GM12892 (cell line): ENCODE results near the gene TMEM109.
A peak's percentile ranks its signal among the peaks of the same experiment; 100 is the strongest.
"Not testable (repeated sequence)": the region's sequence is repeated elsewhere in the genome, so short reads cannot be mapped to it uniquely, and the experiment has no call there.

ENCODE experiments used
- DNase-seq: peaks from one replicate; pipeline ENCODE4 v3.0.0; 2011; ENCODE audit not compliant: insufficient read length
- FAIRE-seq: peaks from 2 replicates; lab custom pipeline; 2011; peaks lifted over from hg19 to GRCh38; lab: Jason Lieb, UNC
- POLR2A ChIP-seq: IDR thresholded peaks from 2 replicates; pipeline ENCODE4 v1.6.1; 2011; ENCODE audit warnings: low read depth, low read length, control low read depth
- POLR2AphosphoS5 ChIP-seq: IDR thresholded peaks from 2 replicates; pipeline ENCODE4 v1.6.1; 2011; ENCODE audit warnings: low read depth, low read length, control low read depth
- TAF1 ChIP-seq: IDR thresholded peaks from 2 replicates; pipeline ENCODE4 v1.6.1; 2011; ENCODE audit warnings: low read depth, mild to moderate bottlenecking, control low read depth, low read length, borderline replicate concordance

TMEM109 gene

DNA sequence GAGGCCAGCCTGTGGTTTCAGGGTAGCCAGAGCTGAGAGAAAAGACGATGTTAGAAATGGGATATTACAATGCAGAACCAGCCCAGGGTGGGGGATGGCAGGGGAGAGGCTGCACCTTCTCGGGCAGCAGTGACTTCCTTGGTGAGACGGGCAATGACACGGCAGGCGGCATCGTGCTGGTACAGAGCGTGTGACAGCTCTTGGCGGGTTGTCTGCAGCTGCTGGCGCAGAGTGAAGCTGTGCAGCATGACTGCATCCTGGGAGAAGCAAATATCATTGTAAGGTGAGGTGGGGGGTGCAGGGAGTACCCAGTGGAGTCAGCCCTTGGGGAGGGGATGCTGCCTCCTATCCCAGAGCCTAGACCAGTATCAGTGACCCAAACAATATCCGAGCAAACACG, 11.3 kb upstream of the TMEM109 start:
- FAIRE-seq (no peak), DNase-seq (no peak)
- TF ChIP-seq POLR2A (no peak; the same call in 1 of the 2 replicates), POLR2AphosphoS5 (no peak), TAF1 (no peak)

DNA sequence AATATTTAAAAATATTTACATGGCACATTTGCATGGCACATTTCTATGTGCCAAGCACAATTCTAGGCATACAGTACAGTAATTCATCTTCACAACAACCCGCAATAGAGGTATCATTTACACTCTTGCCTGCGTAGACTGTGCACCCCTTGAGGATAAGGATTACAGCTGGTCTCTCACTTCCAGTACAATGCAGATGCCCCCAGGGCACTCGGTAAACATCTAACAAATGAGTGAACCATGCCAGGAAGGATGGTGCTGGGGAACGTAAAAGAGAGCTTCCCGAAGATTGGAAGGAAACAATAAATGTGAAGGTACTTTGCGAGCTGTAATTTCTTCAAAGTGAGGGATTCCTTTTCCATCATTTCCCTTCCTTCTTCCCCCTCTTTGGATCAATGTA, 8.9 kb upstream of the TMEM109 start:
- DNase-seq (no peak), FAIRE-seq (peak; percentile 5)

DNA sequence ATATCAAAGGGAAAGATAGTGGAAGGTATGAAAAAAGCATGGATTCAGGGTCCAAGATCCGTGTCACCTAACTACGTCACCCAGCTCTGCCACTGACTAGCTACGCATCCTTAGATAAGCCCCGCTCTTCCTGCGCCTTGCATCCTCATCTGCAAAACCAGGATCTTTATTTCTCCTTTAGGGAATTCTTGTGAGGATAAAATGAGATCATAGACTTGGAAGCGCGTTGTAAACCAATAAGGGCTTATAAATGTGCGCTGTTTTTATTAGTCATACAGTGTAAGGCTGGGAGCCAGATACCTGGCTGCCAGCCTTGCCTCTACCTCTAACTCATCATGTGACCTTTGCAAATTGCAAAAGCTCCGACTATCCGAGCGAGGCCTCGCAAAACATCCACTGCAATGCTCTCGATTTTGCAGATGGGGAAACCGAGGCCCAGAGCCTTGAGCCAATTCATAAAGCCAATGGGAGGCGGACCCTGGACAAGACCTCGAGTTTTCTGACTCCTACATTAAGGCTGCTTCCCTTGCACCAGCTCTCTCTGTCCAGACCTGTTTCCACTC, 8.3 kb upstream of the TMEM109 start:
- no peak for TF ChIP-seq POLR2AphosphoS5
- no peak for TF ChIP-seq TAF1
- no peak for TF ChIP-seq POLR2A
- FAIRE-seq, result no peak
- no peak for DNase-seq

More for the DNA sequence above, 8.9 kb upstream of the TMEM109 start:
- TF ChIP-seq TAF1, result no peak
- no peak for TF ChIP-seq POLR2A
- no peak for TF ChIP-seq POLR2AphosphoS5

DNA sequence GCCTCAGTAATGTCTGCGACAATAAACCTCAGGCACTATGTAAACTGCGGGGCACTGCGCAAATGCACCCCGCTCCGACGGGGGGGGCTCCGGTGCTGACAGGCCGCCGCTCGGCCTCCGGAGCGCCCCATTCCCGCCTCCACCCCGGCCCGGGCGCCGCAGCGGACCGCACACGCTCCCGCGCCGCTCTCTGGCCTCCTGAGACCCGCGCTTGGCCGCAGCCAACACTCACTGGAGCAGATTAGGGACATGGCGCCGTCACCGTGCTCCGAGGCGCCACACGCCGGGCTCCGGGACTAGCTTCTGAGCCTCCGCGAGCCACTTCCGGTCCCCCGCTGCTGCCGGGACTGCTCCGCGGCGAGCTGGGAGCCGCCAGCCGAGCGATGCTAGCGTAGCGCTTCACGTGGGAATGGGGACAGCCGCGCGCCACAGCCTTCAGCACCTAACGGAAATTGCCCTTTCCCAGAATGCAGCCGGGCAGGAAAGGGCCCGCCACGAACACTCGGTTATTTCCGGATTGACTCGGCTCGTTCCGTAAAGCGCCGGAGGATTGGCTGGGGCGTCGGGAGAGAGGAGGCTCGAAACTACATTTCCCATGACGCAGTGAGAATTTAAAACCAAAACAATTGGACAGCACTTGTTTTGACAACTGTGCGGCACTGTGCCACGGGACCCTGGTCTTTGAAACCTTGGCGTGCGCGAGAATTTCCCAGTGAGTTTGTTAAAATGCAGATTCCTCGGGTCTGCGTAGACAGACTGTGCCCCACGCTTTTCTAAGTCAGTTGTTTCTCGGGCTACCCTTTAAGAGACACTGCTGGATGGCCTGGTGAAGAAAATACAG, 7.6 kb upstream of the TMEM109 start, which contains the start of gene PRPF19:
PRPF19 (minus strand) TSS at position 454 of the 841 bp plus-strand sequence; CDS start at position 251, 203 bp downstream.
- peak; percentile 89 for DNase-seq
- TF ChIP-seq POLR2A, result peak; percentile 95
- peak; percentile 91 for TF ChIP-seq POLR2AphosphoS5
- TF ChIP-seq TAF1, result peak; percentile 89
- FAIRE-seq, result peak; percentile 96

DNA sequence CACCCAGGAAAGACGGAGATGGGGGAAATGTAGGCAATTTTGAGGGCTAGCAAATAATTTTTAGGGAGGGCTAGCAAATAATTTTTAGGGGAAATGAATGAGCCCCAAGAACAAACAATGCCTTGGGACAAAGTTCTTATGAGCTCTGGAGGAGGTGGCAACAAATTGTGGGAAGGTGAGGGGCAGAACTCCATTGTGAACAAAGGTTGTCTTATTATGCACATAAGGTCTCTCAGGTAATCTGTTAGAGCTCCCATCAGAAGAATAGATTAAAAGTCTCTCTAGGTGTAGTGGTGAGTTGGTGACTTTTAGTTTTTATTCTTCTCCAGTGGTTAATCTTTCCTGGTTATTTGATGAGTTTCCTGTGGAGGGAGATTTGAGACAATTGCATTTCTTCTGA, 5.2 kb upstream of the TMEM109 start:
- DNase-seq, result no peak
- TF ChIP-seq POLR2AphosphoS5, result no peak
- TF ChIP-seq TAF1, result no peak
- no peak for TF ChIP-seq POLR2A
- no peak for FAIRE-seq

DNA sequence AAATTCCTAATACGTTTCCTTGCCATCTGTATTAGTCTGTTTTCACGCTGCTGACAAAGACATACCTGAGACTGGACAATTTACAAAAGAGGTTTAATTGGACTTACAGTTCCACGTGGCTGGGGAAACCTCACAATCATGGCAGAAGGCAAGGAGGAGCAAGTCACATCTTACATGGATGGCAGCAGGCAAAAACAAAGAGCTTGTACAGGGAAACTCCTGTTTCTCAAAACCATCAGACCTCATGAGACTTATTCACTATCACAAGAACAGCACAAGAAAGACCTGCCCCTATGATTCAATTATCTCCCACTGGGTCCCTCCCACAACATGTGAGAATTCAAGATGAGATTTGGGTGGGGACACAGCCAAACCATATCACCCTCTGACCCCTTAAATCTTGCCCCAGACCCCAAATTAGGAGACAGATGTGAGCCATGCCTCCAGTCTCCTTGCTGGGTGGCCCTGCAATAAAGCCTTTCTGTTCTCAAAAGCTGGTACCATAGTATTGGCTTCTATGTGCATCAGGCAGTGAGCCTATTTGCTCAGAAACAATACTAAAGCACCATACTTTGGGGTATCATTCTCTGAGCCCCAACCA, 4.2 kb upstream of the TMEM109 start:
- not testable (repeated sequence) for FAIRE-seq, DNase-seq

DNA sequence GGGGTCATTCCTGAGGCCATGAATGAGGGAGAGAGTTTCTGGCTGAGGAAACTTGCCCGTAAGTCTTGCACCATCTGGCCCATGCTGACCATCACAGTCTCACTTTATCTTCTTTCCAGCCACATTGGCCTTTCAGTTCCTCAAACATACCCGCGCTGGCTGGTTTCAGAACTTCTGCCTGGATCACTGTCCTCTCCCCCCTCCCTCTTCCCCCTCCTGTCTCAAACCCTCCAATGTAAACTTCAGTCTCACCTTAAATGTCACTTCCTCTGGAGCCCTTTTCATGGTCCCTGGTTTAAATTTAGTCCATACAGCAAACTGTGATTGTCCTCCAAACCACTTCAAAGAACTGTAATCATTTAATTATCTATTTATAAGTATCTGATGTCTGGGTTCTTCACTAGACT, 3.7 kb upstream of the TMEM109 start:
- FAIRE-seq (peak; percentile 97), DNase-seq (no peak)
- no peak for TF ChIP-seq POLR2A
- peak; percentile 69; the same call in 1 of the 2 replicates for TF ChIP-seq POLR2AphosphoS5

DNA sequence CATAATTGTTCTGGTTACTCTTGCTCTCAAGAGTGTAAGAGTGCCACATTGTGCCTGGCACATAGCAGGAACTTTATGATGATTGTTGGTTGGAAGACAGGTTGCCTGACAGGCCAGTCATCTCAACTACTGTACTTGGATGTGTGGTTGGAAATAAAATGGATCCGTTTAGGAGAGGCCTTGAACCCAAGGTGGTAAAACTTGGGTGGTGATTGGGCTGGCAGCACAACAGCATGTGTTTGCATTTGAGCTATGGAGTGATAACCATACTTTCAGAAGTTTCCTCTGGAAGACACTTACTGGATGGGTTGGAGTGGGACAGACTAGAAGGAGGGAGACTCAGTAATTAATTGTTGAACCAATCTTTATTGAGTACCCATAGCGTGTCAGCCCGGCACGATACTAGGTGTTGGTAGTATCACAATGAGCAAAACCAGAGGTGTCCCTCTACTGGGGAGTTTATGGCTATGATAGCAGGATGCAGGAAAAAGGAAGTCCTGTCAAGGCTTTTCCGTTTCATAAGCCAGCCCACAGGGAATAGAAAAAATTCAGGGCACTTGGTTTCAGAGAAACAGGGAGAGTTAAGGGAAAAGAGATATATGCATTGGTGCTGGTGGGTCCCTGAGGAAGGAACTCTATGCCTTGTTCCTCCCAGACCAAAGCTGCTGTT, 3.1 kb upstream of the TMEM109 start:
- no peak for DNase-seq
- no peak for TF ChIP-seq TAF1
- no peak for TF ChIP-seq POLR2AphosphoS5
- no peak for TF ChIP-seq POLR2A
- FAIRE-seq, result no peak

DNA sequence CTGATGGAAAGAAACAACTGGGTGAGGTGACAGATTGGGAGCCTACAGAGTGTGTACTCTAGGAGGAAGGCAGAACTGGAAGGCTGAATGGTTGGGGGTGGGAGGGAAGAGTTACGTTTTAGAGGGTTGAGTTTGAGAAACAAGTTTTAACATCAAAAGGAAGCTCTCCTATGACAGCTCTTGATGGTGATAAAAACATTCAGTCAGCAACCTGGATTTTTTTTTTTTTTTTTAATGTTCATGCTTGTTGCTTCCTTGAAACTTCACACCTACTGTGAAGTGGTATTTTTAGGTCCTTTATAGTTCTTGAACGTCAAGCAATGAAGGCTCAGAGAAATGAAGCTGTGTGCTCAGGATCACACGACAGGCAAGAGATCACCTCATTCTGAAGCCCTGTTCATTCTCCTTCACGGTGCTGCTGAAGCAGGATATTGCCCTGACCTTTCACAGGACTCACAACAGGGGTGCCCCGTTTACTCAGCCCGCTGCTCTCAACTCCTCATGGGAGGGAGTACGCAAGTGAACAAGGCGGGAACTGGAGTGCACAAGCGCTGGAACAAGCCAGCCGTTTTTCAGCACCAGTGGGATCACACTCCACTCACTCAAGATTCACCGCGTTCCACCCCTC, 1.6 kb upstream of the TMEM109 start:
- peak; percentile 51 for FAIRE-seq
- TF ChIP-seq TAF1, result no peak
- no peak for TF ChIP-seq POLR2AphosphoS5
- no peak for TF ChIP-seq POLR2A
- no peak for DNase-seq

DNA sequence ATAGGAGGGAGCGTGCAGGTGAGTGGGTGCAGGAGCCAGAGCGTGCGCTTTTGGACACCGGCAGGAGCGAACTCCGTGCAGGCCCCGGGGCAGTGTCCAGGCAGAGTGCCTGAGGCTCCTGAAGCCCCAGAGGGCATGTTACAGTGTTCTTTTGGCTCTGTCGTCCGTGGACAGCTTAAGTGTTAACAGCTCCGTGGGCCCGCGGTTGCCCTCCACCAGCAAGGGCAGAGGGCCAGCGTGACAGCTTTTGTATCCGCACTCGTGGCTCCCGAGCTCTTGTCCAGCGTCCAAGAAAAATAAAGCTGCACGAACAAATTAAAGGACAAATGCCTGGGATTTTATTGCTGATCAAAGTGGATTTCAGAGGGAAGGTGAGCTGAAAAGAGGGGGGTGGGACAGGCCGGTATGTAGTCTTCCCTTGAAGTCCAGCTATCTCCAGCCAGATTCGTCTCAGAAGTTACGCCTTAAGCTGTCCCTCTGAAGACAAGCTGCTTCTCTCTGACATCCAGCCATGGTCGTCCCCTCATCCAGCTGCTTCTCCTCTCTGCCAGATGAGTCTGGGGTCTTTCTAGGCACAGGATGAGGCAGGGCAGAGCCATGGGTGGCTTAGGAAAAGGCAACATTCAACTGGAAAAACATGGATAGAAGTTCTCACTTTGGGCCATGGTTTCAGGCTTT, 968 bp upstream of the TMEM109 start:
- DNase-seq, result no peak
- no peak for FAIRE-seq
- TF ChIP-seq TAF1, result no peak
- no peak for TF ChIP-seq POLR2AphosphoS5
- no peak for TF ChIP-seq POLR2A

DNA sequence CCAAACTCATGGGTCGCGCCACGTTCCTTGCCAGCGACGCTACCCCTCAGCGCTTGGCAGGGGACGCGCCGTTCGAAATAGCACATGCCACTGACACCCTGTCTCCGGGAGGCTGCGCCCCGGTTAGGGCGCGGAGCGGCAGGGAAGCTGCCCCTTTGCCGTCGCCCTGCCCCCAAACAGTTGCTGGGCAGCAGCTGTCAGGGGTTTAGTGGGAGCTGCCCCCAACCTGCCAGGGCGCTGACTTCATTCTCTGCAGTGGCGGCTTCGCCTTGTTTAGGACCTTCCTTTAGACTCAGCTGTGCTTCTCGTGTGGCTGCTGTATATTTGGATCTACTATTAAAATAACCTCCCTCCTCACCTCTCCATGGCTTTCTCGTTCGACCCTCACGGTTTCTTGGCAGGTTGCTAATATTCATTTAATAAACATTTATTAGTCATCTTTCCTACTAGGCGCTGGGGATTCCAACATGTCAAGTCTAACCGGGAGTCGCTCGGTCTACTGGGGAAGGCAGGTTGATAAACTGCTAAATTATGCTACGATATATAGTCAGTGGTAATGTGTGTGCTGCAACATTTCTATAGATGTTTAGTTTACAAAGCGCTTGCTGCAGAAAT, 782 bp downstream of the TMEM109 start:
- FAIRE-seq (no peak), DNase-seq (no peak)
- TF ChIP-seq POLR2A (no peak), TAF1 (no peak), POLR2AphosphoS5 (no peak)
